GM19372 (cell line): ENCODE measurements around the gene KCNG2.

Experiments used
- ATAC-seq: cut with Tn5 transposase; IDR thresholded peaks from one replicate; pipeline ENCODE4 v1.9.1; 2021; ENCODE audit warnings: mild to moderate bottlenecking, low read depth, moderate library complexity; ENCODE audit not compliant: unreplicated experiment

KCNG2 gene

DNA sequence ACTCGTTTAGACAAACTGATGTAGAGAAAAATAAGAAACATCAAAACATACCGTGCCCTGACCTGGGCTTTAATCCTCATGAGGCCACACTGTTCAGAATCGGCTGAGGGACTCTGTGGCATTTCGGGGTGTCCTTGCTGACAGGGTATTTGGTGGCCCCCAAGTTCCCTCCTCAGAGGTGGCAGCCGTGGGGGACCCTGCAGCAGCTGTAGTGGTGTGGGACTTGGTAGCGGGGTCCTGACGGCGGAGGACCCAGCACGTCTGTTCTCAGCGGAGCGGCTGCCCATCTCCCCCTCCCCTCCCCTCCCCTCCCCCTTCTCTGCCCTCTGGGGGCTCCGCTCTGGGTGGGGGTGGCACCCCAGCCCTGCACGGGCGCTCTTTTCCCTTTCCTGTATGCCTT is 18.4 kb downstream of the KCNG2 start:
- no peak for ATAC-seq

GRCh38 chr18:79816981-79817606 is 19.4 kb downstream of the KCNG2 start:
- no peak for ATAC-seq

- ATAC-seq = no peak
These were observed 19.9 kb downstream of the KCNG2 start for GRCh38 chr18:79817607-79817998.

- ATAC-seq = no peak
These were observed 20.3 kb downstream of the KCNG2 start for GRCh38 chr18:79818036-79818435.

DNA sequence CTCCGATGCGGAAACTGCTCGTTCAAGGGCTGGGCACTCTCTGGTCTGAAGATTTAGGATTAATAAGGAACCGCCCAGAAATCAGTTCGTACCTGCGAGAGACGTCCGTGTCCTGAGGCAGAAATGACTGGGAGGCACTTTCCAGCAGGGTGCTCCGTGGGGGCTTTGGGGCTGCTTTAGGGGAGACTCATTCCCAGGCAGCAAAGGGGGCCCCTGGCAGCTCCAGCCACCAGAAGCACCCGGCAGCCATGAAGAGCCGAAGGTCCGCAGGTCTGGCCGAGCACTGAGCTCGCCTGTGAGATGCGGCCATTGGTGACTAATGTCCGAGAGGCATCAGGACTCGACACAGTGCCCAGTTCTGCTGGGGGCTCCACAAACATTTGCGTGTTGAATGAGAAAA is 20.9 kb downstream of the KCNG2 start:
- no peak for ATAC-seq

GRCh38 chr18:79819064-79819967 is 21.6 kb downstream of the KCNG2 start:
- no peak for ATAC-seq

GRCh38 chr18:79819968-79820351 is 22.2 kb downstream of the KCNG2 start:
- peak; percentile 81 for ATAC-seq

- no peak for ATAC-seq
These were observed 25.4 kb downstream of the KCNG2 start for GRCh38 chr18:79823120-79823519.

- no peak for ATAC-seq
These were observed 28.2 kb downstream of the KCNG2 start for GRCh38 chr18:79825913-79826312.

GRCh38 chr18:79826966-79827365 is 29.2 kb downstream of the KCNG2 start:
- no peak for ATAC-seq

DNA sequence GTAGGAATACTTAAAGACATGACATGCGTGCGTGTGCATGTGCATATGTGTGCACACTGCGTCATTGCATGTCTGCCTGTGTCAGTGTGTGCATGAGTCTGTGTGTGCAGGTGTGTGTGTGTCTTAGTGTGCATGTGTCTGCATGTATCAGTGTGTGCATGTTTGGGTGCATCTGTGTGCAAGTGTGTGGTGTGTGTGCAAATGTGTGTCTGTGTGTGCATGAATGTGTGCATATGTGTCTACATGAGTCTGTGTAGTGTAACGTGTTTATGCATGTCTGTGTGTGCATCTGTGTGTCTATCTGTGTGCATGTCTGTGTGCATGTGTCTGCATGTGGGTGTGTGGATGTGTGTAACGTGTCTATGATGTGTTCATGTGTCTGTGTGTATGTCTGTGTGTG is 30.5 kb downstream of the KCNG2 start:
- no peak for ATAC-seq

GRCh38 chr18:79829136-79829854 is 31.6 kb downstream of the KCNG2 start:
- no peak for ATAC-seq

- ATAC-seq = no peak
These were observed 34.4 kb downstream of the KCNG2 start for GRCh38 chr18:79832169-79832568.

GRCh38 chr18:79834834-79835233 is 37.1 kb downstream of the KCNG2 start:
- ATAC-seq = no peak

GRCh38 chr18:79841936-79842335 is 44.2 kb downstream of the KCNG2 start:
- no peak for ATAC-seq

GRCh38 chr18:79844999-79845563 is 47.3 kb downstream of the KCNG2 start:
- no peak for ATAC-seq

- no peak for ATAC-seq
These were observed 49.3 kb downstream of the KCNG2 start for GRCh38 chr18:79846936-79847557.

GRCh38 chr18:79847606-79848293 is 50.0 kb downstream of the KCNG2 start:
- ATAC-seq = no peak

GRCh38 chr18:79848294-79848578 is 50.5 kb downstream of the KCNG2 start:
- no peak for ATAC-seq
